ENCODE data around the gene GNS.

GRCh38 chr12:64722835-64723234 is 36.4 kb downstream of the GNS start:
- TF ChIP-seq POLR2A (IDR thresholded peaks at IDR 0.05; ENCODE audit: low read depth, low read length) (no peak), CTCF (conservative IDR thresholded peaks at IDR 0.05; ENCODE audit: low read depth, low read length) (no peak), RCOR1 (IDR thresholded peaks at IDR 0.05; ENCODE audit: insufficient replicate concordance, low read length) (no peak), RFX5 (IDR thresholded peaks at IDR 0.05; ENCODE audit: low read depth, low read length) (no peak), USF2 (IDR thresholded peaks at IDR 0.05; ENCODE audit: low read depth, low read length) (no peak), RAD21 (IDR thresholded peaks at IDR 0.05; ENCODE audit: low read length) (no peak), MAFK (IDR thresholded peaks at IDR 0.05; ENCODE audit: low read depth, low read length) (no peak), FOS (IDR thresholded peaks at IDR 0.05; ENCODE audit: low read depth, low read length) (no peak), ELK1 (IDR thresholded peaks at IDR 0.05; ENCODE audit: borderline replicate concordance, low read depth, low read length) (no peak), BHLHE40 (IDR thresholded peaks at IDR 0.05; ENCODE audit: low read depth, low read length) (no peak), CHD1 (IDR thresholded peaks at IDR 0.05; ENCODE audit: low read depth, low read length) (no peak)

All from IMR-90 (cell line).